WTC11 (cell line): Measurements from ENCODE around the gene AKR1A1. TPM values are rescaled to one million over a fixed set of nuclear protein-coding genes. Genes with fewer than 3 reads are reported as not detected.

Experiments
- ATAC-seq: fragments of 200-7000 bp; cut with Tn5 transposase; 2 replicates; pipeline ENCODE4 v1.10.0; 2021; ENCODE audit warnings: mild to moderate bottlenecking, moderate library complexity
- CTCF ChIA-PET: fragments of 300-600 bp; sonication (Branson Sonifier 250); formaldehyde crosslinking; loops from one replicate; lab custom pipeline; 2021; ENCODE audit warnings: antibody characterized with exemption; lab: Charles Lee
- POLR2A ChIA-PET: fragments of 350-600 bp; sonication (Branson Sonifier 250); formaldehyde crosslinking; loops from one replicate; lab custom pipeline; 2021; ENCODE audit warnings: antibody characterized with exemption; lab: Charles Lee
- DNase-seq: peaks from one replicate; pipeline ENCODE4 v3.0.0; 2021; ENCODE audit warnings: low spot score
- H3K27ac Mint-ChIP-seq: 2 replicates; pipeline ENCODE4 v1.8.0; 2021; ENCODE audit warnings: mixed read lengths
- H3K27me3 Mint-ChIP-seq: 2 replicates; pipeline ENCODE4 v1.8.0; 2021; ENCODE audit warnings: low read depth, mild to moderate bottlenecking, moderate library complexity, mixed read lengths
- H3K36me3 Mint-ChIP-seq: 2 replicates; pipeline ENCODE4 v1.8.0; 2021; ENCODE audit warnings: mixed read lengths
- H3K4me1 Mint-ChIP-seq: 2 replicates; pipeline ENCODE4 v1.8.0; 2022; ENCODE audit warnings: mixed read lengths
- H3K4me3 Mint-ChIP-seq: 2 replicates; pipeline ENCODE4 v1.8.0; 2021; ENCODE audit warnings: mild to moderate bottlenecking, moderate library complexity, mixed read lengths
- H3K9me3 Mint-ChIP-seq: 2 replicates; pipeline ENCODE4 v1.8.0; 2021; ENCODE audit warnings: mixed read lengths
- ATF1 ChIP-seq: sonication (generic); formaldehyde crosslinking; IDR thresholded peaks from 2 replicates; pipeline ENCODE4 v1.8.1; 2023; ENCODE audit warnings: mild to moderate bottlenecking, moderate library complexity, missing genetic modification reagents
- HMGA2 ChIP-seq: fragments of 250-450 bp; sonication (Bioruptor Pico); IDR thresholded peaks from 2 replicates; pipeline ENCODE4 v1.4.0; 2021; ENCODE audit warnings: mild to moderate bottlenecking, moderate library complexity
- IRF2 ChIP-seq: sonication (generic); formaldehyde crosslinking; IDR thresholded peaks from 2 replicates; pipeline ENCODE4 v1.8.0; 2022; ENCODE audit warnings: low read depth, missing genetic modification reagents, borderline replicate concordance
- KAT7 ChIP-seq: sonication (generic); formaldehyde crosslinking; IDR thresholded peaks from 2 replicates; pipeline ENCODE4 v1.8.1; 2023; ENCODE audit warnings: missing genetic modification reagents, mild to moderate bottlenecking, borderline replicate concordance
- SMAD4 ChIP-seq: sonication (generic); formaldehyde crosslinking; IDR thresholded peaks from 2 replicates; pipeline ENCODE4 v1.8.0; 2022; ENCODE audit warnings: mild to moderate bottlenecking, missing genetic modification reagents
- ZNF671 ChIP-seq: fragments of 250-450 bp; sonication (Bioruptor Pico); IDR thresholded peaks from 2 replicates; pipeline ENCODE4 v1.8.0; 2021; ENCODE audit warnings: mild to moderate bottlenecking
- total RNA-seq: library from RNA; stranded (reverse); gene quantifications from 3 replicates; pipeline ENCODE4 v1.2.3, GENCODE V29; 2021
- TF ChIP-seq, protein P1 (sequence below): sonication (generic); formaldehyde crosslinking; conservative IDR thresholded peaks from 2 replicates; pipeline ENCODE4 v1.8.1; 2023; ENCODE audit warnings: mild to moderate bottlenecking, low read depth, missing genetic modification reagents, moderate library complexity
- TF ChIP-seq, protein P2 (sequence below): sonication (generic); formaldehyde crosslinking; IDR thresholded peaks from 2 replicates; pipeline ENCODE4 v1.8.1; 2023; ENCODE audit warnings: mild to moderate bottlenecking, missing genetic modification reagents, moderate library complexity
- TF ChIP-seq, protein P3 (sequence below): sonication (generic); formaldehyde crosslinking; IDR thresholded peaks from 2 replicates; pipeline ENCODE4 v1.8.0; 2022; ENCODE audit warnings: mild to moderate bottlenecking, missing genetic modification reagents
- TF ChIP-seq, protein P4 (sequence below): sonication (generic); formaldehyde crosslinking; IDR thresholded peaks from 2 replicates; pipeline ENCODE4 v1.8.0; 2022; ENCODE audit warnings: mild to moderate bottlenecking, missing genetic modification reagents
- TF ChIP-seq, protein P5 (sequence below): fragments of 250-450 bp; sonication (Bioruptor Pico); IDR thresholded peaks from 2 replicates; pipeline ENCODE4 v1.8.0; 2021; ENCODE audit warnings: mild to moderate bottlenecking
- TF ChIP-seq, protein P6 (sequence below): sonication (generic); formaldehyde crosslinking; IDR thresholded peaks from 2 replicates; pipeline ENCODE4 v1.8.1; 2023; ENCODE audit warnings: mild to moderate bottlenecking, moderate library complexity, missing genetic modification reagents

AKR1A1 gene
- total RNA-seq, 1 experiment from 2014 or later = 338 TPM

DNA sequence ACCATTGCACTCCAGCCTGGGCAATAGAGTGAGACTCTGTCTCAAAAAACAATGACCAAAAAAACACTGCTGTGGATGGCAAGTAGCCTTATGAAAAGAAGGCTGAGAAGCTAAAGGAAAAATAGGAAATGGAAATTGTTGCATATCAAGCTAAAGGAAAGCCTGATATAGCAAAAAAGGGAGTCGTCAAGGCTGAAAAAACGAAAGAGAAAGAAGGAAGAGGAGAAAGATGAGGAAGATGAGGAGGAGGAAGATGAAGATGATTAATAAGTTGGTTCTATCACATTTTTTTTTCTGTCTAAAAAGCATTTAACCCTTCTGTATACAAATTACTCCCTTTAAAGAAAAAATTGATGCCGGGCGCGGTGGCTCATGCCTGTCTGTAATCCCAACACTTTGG, 18.8 kb upstream of the AKR1A1 start (continued):
- TF ChIP-seq, protein P1, sequence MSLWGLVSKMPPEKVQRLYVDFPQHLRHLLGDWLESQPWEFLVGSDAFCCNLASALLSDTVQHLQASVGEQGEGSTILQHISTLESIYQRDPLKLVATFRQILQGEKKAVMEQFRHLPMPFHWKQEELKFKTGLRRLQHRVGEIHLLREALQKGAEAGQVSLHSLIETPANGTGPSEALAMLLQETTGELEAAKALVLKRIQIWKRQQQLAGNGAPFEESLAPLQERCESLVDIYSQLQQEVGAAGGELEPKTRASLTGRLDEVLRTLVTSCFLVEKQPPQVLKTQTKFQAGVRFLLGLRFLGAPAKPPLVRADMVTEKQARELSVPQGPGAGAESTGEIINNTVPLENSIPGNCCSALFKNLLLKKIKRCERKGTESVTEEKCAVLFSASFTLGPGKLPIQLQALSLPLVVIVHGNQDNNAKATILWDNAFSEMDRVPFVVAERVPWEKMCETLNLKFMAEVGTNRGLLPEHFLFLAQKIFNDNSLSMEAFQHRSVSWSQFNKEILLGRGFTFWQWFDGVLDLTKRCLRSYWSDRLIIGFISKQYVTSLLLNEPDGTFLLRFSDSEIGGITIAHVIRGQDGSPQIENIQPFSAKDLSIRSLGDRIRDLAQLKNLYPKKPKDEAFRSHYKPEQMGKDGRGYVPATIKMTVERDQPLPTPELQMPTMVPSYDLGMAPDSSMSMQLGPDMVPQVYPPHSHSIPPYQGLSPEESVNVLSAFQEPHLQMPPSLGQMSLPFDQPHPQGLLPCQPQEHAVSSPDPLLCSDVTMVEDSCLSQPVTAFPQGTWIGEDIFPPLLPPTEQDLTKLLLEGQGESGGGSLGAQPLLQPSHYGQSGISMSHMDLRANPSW (CRISPR knock-in tag) = no peak
- TF ChIP-seq, protein P2, sequence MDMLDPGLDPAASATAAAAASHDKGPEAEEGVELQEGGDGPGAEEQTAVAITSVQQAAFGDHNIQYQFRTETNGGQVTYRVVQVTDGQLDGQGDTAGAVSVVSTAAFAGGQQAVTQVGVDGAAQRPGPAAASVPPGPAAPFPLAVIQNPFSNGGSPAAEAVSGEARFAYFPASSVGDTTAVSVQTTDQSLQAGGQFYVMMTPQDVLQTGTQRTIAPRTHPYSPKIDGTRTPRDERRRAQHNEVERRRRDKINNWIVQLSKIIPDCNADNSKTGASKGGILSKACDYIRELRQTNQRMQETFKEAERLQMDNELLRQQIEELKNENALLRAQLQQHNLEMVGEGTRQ (CRISPR knock-in tag) = no peak
- no peak for TF ChIP-seq SMAD4 (CRISPR knock-in tag)
- no peak for TF ChIP-seq IRF2 (CRISPR knock-in tag)

DNA sequence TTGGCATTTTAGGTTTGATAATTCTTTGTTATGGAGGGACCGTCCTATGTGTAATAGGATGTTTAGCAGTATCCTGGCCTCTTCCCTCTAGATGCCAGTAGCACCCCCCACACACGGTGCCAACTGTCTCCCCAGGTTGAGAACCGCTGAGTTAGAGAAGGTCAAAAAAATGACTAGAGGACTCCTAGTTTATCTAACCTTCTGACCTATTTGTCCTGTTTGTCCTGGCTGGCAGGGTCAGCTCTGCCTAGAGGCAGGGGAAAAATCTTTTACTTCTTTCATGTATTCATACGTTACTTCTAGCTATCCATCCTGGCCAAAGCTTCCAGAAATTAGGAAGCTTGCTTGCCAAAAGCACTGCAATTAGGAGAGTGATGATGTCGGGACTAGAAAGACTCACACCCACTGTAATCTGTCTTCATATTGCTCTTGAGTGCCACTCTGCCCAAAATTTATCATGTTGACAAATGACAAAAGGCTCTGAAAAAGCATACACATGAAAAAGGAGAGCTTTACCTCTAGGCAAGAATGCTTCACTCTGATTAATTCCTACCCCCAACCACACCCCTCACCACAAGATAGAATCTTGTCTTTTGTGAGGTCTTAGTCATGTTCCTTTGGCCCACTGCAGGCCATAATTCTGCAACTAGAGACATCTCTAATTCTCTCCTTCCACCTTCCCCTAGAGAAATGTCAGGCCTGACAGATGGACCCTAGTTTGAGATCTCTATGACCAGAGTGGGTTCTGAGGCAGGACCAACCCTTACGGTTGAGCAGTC, 14.4 kb upstream of the AKR1A1 start:
- TF ChIP-seq ZNF671 (CRISPR knock-in tag) (no peak), KAT7 (CRISPR knock-in tag) (no peak), HMGA2 (CRISPR knock-in tag) (no peak), ATF1 (CRISPR knock-in tag) (no peak)
- TF ChIP-seq, protein P3, sequence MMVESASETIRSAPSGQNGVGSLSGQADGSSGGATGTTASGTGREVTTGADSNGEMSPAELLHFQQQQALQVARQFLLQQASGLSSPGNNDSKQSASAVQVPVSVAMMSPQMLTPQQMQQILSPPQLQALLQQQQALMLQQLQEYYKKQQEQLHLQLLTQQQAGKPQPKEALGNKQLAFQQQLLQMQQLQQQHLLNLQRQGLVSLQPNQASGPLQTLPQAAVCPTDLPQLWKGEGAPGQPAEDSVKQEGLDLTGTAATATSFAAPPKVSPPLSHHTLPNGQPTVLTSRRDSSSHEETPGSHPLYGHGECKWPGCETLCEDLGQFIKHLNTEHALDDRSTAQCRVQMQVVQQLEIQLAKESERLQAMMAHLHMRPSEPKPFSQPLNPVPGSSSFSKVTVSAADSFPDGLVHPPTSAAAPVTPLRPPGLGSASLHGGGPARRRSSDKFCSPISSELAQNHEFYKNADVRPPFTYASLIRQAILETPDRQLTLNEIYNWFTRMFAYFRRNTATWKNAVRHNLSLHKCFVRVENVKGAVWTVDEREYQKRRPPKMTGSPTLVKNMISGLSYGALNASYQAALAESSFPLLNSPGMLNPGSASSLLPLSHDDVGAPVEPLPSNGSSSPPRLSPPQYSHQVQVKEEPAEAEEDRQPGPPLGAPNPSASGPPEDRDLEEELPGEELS (CRISPR knock-in tag) = no peak
- TF ChIP-seq, protein P4, sequence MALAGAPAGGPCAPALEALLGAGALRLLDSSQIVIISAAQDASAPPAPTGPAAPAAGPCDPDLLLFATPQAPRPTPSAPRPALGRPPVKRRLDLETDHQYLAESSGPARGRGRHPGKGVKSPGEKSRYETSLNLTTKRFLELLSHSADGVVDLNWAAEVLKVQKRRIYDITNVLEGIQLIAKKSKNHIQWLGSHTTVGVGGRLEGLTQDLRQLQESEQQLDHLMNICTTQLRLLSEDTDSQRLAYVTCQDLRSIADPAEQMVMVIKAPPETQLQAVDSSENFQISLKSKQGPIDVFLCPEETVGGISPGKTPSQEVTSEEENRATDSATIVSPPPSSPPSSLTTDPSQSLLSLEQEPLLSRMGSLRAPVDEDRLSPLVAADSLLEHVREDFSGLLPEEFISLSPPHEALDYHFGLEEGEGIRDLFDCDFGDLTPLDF (CRISPR knock-in tag) = no peak
- TF ChIP-seq, protein P5, sequence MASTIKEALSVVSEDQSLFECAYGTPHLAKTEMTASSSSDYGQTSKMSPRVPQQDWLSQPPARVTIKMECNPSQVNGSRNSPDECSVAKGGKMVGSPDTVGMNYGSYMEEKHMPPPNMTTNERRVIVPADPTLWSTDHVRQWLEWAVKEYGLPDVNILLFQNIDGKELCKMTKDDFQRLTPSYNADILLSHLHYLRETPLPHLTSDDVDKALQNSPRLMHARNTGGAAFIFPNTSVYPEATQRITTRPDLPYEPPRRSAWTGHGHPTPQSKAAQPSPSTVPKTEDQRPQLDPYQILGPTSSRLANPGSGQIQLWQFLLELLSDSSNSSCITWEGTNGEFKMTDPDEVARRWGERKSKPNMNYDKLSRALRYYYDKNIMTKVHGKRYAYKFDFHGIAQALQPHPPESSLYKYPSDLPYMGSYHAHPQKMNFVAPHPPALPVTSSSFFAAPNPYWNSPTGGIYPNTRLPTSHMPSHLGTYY (CRISPR knock-in tag) = no peak
- TF ChIP-seq, protein P6, sequence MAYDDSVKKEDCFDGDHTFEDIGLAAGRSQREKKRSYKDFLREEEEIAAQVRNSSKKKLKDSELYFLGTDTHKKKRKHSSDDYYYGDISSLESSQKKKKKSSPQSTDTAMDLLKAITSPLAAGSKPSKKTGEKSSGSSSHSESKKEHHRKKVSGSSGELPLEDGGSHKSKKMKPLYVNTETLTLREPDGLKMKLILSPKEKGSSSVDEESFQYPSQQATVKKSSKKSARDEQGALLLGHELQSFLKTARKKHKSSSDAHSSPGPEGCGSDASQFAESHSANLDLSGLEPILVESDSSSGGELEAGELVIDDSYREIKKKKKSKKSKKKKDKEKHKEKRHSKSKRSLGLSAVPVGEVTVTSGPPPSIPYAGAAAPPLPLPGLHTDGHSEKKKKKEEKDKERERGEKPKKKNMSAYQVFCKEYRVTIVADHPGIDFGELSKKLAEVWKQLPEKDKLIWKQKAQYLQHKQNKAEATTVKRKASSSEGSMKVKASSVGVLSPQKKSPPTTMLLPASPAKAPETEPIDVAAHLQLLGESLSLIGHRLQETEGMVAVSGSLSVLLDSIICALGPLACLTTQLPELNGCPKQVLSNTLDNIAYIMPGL (CRISPR knock-in tag) = no peak
- Mint-ChIP-seq H3K27me3 (no peaks in the 10 kb centered on the region; the same call in 1 of the 2 replicates), H3K27ac (no peak overlapping the region), H3K4me3 (no peak overlapping the region), H3K4me1 (peaks cover 16% of the 10 kb centered on the region), H3K36me3 (no peaks in the 10 kb centered on the region), H3K9me3 (no peaks in the 10 kb centered on the region)
- DNase-seq = no peak
- POLR2A ChIA-PET = interaction anchor here (1.3 kb wide), 1 partner anchor 15 kb away, joined by 8 read pairs; the partner anchor contains the start of gene PRDX1
- CTCF ChIA-PET = no interaction called here
- no peak for ATAC-seq
